ENCODE measurements around the gene KIF19.

- TF ChIP-seq POLR2A (IDR thresholded peaks at IDR 0.05; ENCODE audit: low read depth, low read length) (no peak), CTCF (conservative IDR thresholded peaks at IDR 0.05; ENCODE audit: low read depth, low read length) (no peak), SMC3 (IDR thresholded peaks at IDR 0.05; ENCODE audit: low read depth, low read length) (no peak), MXI1 (IDR thresholded peaks at IDR 0.05; ENCODE audit: borderline replicate concordance, low read depth, low read length) (no peak), MAFK (IDR thresholded peaks at IDR 0.05; ENCODE audit: low read depth, low read length) (no peak), FOS (IDR thresholded peaks at IDR 0.05; ENCODE audit: low read depth, low read length) (no peak), USF2 (IDR thresholded peaks at IDR 0.05; ENCODE audit: low read depth, low read length) (no peak)
Observed at GRCh38 chr17:74288785-74289184, 37.2 kb upstream of the KIF19 start.
